Mucosa of descending colon (tissue), 3 donors: ENCODE measurements around the gene F2R. TPM values are rescaled to one million over a fixed set of nuclear protein-coding genes. Genes with fewer than 3 reads are reported as not detected.

Experiments
- ATAC-seq: fragments of 200-7000 bp; cut with Tn5 transposase; one replicate; pipeline ENCODE4 v1.9.1; 2020; ENCODE audit warnings: mild to moderate bottlenecking, moderate library complexity
- DNase-seq, 3 donors: peaks; one replicate each; pipeline ENCODE4 v3.0.0-alpha.2; 2020
- H3K36me3 ChIP-seq: fragments of 200-600 bp; one replicate; pipeline ENCODE4 v1.8.0; 2021; ENCODE audit warnings: low read depth, mild to moderate bottlenecking
- H3K4me1 ChIP-seq: fragments of 200-600 bp; one replicate; pipeline ENCODE4 v1.8.0; 2021; ENCODE audit warnings: low read depth, mild to moderate bottlenecking
- H3K4me3 ChIP-seq: fragments of 200-600 bp; one replicate; pipeline ENCODE4 v1.8.0; 2021; ENCODE audit warnings: mild to moderate bottlenecking
- H3K9me3 ChIP-seq: fragments of 200-600 bp; one replicate; pipeline ENCODE4 v1.8.0; 2021; ENCODE audit warnings: mild to moderate bottlenecking
- intact Hi-C, 2 donors: fragments of 100-400 bp; cut with DNase I in 1 of 2; cut with micrococcal nuclease in 1 of 2; formaldehyde crosslinking; loops; one replicate each; pipeline versions ENCODE4 v1.11.0 to v1.11.1; 2022; cut with DNase I, micrococcal nuclease
- total RNA-seq, 3 donors: library from RNA; stranded (reverse); fragmentation: NEBNext Ultra II Directional in 2 of 3; extraction: Animal tissue kit (Norgen Biotek cat#: 25700) in 2 of 3; gene quantifications; one replicate each; pipeline versions ENCODE4 v1.2.1 to v1.2.4, GENCODE V29; 2021 to 2023
- TF ChIP-seq, protein P1 (sequence below): fragments of 200-600 bp; IDR thresholded peaks from one replicate; pipeline ENCODE4 v1.8.0; 2022; ENCODE audit warnings: antibody characterized with exemption, mild to moderate bottlenecking
- donor health status: DM: no; HTN: no; CAD: no; lungs with moderate emphysema.
- donor health status: DM: no; HTN: no; CAD: no.
- donor health status: DM: no; HTN: yes; CAD: no.

The F2R gene
- total RNA-seq, 3 donors from 2014 or later: 3.1 to 6.5 (median 4.6) TPM

DNA sequence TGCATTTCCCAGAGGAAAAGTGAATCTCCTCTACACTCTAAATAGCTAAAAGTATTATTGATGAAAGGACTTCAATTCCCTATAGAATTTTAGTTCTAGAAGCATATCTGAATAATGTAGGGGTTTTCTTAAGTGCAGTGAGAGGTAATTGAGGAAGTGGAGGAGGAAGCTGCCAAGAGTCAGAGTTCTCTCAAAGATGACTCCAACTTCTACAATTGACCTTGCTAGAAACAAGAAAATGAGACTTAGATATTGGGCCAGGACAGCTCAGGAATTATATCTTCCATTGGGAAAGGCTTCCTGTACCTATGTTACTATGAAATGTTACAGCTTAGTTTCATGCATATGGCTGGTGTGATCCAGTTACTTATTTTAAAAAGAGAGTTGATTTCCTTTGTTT, 10.4 kb upstream of the F2R start:
- Histone ChIP-seq H3K4me3 (no peak overlapping the region), H3K9me3 (no peaks in the 10 kb centered on the region), H3K36me3 (no peaks in the 10 kb centered on the region), H3K4me1 (no peaks in the 10 kb centered on the region)
- TF ChIP-seq, protein P1, sequence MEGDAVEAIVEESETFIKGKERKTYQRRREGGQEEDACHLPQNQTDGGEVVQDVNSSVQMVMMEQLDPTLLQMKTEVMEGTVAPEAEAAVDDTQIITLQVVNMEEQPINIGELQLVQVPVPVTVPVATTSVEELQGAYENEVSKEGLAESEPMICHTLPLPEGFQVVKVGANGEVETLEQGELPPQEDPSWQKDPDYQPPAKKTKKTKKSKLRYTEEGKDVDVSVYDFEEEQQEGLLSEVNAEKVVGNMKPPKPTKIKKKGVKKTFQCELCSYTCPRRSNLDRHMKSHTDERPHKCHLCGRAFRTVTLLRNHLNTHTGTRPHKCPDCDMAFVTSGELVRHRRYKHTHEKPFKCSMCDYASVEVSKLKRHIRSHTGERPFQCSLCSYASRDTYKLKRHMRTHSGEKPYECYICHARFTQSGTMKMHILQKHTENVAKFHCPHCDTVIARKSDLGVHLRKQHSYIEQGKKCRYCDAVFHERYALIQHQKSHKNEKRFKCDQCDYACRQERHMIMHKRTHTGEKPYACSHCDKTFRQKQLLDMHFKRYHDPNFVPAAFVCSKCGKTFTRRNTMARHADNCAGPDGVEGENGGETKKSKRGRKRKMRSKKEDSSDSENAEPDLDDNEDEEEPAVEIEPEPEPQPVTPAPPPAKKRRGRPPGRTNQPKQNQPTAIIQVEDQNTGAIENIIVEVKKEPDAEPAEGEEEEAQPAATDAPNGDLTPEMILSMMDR: no peak
- no peak for DNase-seq
- ATAC-seq: peak; percentile 34
- intact Hi-C loops: no loop called here

DNA sequence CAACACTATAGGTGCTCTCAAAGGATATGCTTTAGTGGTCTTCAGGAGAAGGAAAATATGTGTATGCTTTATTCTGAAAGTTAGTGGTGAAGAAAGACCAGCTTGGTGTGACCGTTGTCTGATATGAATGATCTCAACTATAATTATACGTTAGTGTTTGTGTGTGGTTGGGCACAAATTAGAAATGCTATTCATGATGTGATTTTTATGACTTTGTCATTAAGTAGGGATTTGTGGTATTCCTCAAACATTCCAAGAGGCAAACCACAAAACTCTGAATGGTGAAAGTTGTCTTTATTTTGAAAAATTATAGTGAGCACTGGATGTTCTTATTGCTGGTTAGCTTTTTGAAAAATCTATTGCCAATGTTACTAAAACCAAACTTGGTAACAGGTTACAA, 6.2 kb upstream of the F2R start:
- TF ChIP-seq, protein P1: no peak
- Histone ChIP-seq H3K36me3 (no peaks in the 10 kb centered on the region), H3K9me3 (no peaks in the 10 kb centered on the region), H3K4me1 (no peaks in the 10 kb centered on the region), H3K4me3 (no peak overlapping the region)
- ATAC-seq: no peak
- DNase-seq: no peak
- intact Hi-C loops: no loop called here

DNA sequence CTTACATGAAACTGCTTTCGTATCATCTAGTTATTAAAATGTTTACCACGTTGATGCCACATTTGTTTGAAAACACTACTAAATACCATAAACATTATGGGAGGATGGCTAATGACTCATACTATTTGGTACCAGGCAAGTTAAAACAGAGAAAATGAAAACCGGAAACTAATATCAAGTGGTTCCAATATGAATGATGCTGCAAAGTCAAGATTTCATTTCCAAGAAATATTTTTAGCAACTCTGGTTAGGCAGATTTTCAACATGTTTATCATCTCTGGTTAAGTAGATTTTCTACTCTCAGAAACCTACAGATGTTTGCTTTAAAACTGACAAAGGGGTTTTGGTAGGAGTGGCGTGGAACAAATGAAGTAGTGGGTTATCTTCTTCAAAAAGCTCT, 4.9 kb upstream of the F2R start:
- no peaks in the 10 kb centered on the region for H3K4me1 ChIP-seq
- ATAC-seq (no peak), DNase-seq (no peak)
- no peaks in the 10 kb centered on the region for H3K9me3 ChIP-seq
- intact Hi-C loops: no loop called here
- H3K4me3 ChIP-seq: no peak overlapping the region
- TF ChIP-seq, protein P1: no peak
- no peaks in the 10 kb centered on the region for H3K36me3 ChIP-seq

DNA sequence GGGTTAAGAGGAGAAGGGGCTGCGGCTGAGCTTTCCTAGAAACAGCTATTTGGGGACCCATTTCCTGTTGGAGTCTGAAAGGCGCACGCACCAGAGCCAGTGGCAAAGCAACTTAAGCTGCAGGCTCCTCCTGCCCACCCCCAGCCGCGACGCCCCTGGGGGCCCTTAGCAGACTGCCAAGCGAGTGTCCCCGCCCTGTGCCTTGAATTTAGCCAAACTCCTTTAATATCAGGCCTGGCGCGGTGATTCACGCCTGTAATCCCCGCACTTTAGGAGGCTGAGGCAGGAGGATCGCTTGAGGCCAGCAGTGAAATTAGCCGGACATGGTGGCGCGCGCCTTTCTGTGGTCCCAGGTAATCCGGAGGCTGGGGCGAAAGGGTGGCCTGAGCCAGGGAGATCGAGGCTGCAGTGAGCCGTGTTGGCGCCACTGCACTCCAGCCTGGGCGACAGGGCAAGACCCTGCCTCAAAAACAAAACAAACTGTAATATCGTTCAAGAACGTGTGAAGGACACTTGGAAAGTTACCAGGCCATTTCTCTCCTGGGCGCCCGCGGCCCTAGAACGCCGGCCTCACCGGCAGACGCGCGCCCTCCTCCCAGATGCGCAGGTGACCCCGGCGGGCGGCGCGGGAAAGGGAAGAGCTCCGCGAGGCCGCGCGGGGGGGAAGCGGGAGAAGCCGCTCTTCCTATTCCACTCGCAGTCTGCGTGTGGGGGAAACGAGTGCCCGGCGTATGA, 1.0 kb upstream of the F2R start:
- intact Hi-C loops: no loop called here
- H3K9me3 ChIP-seq: no peaks in the 10 kb centered on the region
- peaks cover 4% of the 10 kb centered on the region for H3K4me1 ChIP-seq
- DNase-seq (peak in 1 of 3 donors; percentile 27), ATAC-seq (peak; percentile 39)
- H3K4me3 ChIP-seq: no peak overlapping the region
- H3K36me3 ChIP-seq: no peaks in the 10 kb centered on the region
- TF ChIP-seq, protein P1: no peak

DNA sequence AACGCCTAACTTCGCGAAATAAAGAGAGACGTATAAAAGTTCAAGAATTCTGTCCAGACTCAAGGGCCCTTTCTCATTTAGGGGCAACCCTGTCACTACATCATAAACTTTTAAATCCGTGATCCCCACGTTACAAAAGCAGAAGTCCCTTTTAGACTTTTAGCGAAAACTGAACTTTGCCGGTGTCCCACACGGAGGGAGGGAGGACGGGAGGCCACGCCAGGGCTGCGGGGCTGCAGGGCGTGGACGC, 515 bp upstream of the F2R start:
- intact Hi-C loops: no loop called here
- Histone ChIP-seq H3K9me3 (no peaks in the 10 kb centered on the region), H3K4me3 (no peak overlapping the region), H3K4me1 (peaks cover 4% of the 10 kb centered on the region), H3K36me3 (no peaks in the 10 kb centered on the region)
- DNase-seq (peak in 1 of 3 donors; percentile 20), ATAC-seq (no peak)
- TF ChIP-seq, protein P1: no peak
